ENCODE data around the gene AZGP1.

DNA sequence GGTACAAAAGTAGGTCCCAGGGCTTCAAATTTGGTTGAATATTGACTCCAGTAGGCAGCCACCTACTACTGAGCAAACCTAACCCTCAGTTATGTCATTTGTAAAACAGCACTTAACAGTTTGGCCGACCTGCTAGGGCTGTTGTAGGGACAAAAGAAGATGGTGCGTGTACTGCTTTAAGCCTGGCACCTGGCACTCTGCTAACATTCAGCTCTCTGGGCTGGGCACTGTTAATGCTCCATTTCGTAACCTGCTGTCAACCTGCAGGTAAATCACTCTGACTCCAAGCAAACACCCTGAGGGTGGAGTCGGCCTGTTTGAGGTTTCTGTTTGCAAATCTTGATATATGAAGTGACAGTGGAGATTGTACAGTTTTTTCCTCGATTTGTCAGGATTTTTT is 46.8 kb upstream of the AZGP1 start:
- TF ChIP-seq, protein P1, sequence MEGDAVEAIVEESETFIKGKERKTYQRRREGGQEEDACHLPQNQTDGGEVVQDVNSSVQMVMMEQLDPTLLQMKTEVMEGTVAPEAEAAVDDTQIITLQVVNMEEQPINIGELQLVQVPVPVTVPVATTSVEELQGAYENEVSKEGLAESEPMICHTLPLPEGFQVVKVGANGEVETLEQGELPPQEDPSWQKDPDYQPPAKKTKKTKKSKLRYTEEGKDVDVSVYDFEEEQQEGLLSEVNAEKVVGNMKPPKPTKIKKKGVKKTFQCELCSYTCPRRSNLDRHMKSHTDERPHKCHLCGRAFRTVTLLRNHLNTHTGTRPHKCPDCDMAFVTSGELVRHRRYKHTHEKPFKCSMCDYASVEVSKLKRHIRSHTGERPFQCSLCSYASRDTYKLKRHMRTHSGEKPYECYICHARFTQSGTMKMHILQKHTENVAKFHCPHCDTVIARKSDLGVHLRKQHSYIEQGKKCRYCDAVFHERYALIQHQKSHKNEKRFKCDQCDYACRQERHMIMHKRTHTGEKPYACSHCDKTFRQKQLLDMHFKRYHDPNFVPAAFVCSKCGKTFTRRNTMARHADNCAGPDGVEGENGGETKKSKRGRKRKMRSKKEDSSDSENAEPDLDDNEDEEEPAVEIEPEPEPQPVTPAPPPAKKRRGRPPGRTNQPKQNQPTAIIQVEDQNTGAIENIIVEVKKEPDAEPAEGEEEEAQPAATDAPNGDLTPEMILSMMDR (IDR thresholded peaks at IDR 0.05): peak in 1 of 4 experiments; percentile 16
- no peak for TF ChIP-seq POLR2A (IDR thresholded peaks at IDR 0.05)
